AML-193 (cell line): ENCODE results near the gene CNIH2.
A peak's percentile ranks its signal among the peaks of the same experiment; 100 is the strongest.
"Not testable (repeated sequence)": the region's sequence is repeated elsewhere in the genome, so short reads cannot be mapped to it uniquely, and the experiment has no call there.

ENCODE experiments used
- DNase-seq, 2 experiments: peaks; one replicate each; lab custom pipeline; 2025; lab: John Stamatoyannopoulos, UW

Gene CNIH2

DNA sequence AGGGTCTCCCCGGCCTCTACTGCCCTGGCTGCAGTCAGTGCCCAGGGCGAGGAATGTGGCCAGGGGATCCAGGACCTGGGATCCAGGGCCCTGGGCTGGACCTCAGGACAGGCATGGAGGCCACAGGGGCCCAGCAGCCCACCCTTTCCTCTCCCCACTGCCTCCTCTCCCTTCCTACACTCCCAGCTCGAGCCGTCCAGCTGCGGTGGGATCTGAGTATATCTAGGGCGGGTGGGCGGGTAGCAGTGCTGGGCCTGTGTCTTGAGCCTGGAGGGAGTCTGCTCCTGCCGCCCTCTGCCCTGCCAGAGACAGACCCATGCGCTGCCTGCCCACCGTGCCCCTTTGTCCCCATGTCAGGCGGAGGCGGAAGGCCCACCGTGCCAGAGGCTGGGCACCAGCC, 1.4 kb upstream of the CNIH2 start:
- DNase-seq: not testable (repeated sequence)

DNA sequence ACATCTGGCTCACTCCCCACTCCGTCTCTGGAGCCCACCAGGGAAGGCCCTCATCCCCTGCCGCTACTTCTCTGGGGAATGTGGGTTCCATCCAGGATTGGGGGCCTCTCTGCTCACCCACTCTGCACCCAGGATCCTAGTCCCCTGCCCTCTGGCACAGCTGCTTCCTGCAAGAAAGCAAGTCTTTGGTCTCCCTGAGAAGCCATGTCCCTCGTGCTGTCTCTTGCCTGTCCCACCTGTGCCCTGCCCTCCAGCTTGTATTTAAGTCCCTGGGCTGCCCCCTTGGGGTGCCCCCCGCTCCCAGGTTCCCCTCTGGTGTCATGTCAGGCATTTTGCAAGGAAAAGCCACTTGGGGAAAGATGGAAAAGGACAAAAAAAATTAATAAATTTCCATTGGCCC, 911 bp upstream of the CNIH2 start:
- DNase-seq: not testable (repeated sequence)

DNA sequence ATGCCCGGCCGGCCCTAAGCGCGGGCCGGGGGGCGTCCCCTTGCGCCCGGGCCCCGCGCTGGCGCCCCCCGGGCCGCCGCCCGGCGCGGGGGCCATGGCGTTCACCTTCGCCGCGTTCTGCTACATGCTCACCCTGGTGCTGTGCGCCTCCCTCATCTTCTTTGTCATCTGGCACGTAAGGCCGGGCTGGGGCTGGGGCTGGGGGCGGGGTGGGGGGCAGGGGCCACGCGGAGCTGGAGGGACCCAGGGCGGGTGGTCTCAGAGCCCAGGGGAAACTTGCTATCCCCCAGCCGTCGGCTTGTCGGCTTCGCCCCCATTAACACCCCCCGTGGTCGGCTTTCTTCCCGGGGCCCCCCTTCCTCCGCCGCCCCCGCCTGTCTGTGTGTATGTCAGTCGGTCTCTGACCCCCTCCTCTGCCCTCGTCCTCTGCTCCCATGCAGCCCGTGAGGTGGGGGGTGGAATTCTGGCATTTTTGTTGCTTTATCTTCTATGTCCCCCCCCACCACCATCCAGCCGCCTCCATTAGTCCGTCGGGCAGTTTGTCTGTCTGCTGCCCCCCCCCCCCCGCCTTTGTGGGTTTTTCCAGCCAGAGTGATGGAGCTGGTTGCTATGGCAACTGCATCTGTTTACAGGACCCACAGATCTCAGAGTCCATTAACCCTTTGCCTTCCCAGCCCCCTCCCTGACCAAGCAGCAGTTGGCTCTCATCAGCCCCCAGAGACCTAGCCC, 552 bp downstream of the CNIH2 start:
- no peak for DNase-seq

DNA sequence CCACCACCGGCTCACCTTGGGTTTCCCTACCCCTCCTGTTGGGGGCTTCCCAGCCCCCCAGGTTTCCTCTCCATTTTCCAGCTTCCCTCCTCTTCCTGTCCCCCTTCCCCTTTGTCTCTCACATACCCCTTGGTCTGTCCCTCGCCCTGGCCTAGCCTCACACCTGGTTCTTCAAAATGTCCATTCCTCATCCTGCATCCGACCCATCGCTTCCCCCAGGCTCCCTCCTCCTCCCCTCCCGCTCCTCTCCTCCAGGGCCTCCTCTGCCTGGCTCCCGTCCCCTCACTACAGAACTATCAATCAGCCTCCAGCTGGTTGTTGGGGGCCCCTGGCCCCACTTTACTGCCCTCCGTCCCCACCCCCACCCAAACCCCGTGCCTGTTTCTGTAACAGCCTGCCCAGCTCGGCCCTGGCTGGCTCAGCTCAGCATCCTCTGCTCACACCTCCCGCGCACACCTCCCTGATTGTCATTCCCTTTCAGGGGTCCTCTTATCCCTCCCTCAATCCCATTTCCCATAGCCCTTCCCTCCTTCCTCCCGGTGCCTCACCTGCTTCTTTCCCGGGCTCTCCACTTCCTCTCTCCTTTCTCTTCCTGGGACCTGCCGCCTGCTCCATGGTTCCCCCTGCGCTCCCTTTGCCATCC, 1.2 kb downstream of the CNIH2 start:
- no peak for DNase-seq

DNA sequence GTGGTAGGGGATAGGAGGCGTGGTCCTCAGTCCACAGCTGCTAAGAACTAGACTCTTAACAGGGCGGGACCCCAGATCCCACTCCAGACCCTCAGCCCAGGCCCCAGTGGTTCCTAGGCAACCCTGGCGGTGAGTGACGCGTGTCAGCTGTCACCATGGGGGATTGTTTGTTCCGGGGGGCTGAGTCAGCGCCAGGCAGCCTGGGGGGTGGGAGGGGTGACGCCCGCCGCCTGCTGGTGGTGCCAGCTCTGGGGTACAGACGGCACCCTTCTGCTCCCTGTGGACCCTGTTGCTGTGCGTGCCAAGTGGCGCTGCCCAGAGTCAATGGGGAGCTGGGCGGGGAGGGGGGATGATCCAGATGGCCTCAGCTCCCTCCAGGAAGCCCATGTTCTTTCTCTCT, 2.5 kb downstream of the CNIH2 start:
- DNase-seq: no peak

DNA sequence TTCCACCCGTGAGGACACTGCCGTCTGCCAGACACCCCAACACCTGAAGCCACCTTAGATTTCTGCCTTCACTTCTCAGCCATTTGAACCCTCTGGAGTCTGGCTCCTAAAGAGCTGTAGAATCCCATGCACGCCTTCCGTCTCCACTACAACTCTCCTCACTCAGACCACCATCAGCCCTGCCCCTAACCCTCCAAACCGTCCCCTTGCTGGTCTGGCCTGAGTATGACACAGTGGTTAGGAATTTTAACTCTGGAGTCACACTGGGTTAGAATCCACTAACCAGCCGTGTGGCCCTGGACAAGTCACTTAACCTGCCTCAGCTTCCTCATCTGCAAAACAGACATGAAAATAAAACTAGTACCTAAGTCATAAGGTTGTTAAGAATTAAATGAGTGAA, 3.0 kb downstream of the CNIH2 start:
- DNase-seq: no peak

DNA sequence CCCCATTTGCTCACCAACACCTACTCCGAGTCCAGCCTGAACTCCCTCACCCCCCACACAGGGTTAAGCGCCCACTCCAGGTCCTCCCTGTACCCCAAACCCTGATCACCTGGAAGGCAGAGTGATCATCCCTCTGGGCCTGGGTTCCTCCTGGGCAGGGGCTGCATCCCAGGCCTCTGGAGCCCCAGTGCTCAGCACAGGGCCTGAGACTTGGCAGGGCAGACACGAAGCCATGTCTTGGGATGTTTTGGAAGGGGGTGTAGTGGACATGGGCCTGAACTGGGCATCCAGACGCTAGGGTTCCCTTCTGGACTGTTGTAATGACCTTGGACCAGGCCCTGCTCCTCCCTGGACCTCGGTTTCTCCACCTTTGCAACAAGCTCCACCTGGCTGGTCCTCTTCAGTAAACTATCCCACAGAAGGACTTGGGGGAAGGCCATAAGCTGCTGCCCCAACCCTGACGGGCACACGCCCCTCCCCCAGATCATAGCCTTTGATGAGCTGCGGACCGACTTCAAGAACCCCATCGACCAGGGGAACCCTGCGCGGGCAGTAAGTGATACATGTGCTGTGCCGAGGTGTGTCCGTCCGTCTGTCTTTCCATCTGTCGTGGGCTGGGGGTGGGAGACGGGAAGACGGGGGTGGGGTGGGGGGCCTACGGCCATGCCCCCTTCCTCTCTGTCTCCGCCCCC, 3.9 kb downstream of the CNIH2 start:
- DNase-seq: no peak

DNA sequence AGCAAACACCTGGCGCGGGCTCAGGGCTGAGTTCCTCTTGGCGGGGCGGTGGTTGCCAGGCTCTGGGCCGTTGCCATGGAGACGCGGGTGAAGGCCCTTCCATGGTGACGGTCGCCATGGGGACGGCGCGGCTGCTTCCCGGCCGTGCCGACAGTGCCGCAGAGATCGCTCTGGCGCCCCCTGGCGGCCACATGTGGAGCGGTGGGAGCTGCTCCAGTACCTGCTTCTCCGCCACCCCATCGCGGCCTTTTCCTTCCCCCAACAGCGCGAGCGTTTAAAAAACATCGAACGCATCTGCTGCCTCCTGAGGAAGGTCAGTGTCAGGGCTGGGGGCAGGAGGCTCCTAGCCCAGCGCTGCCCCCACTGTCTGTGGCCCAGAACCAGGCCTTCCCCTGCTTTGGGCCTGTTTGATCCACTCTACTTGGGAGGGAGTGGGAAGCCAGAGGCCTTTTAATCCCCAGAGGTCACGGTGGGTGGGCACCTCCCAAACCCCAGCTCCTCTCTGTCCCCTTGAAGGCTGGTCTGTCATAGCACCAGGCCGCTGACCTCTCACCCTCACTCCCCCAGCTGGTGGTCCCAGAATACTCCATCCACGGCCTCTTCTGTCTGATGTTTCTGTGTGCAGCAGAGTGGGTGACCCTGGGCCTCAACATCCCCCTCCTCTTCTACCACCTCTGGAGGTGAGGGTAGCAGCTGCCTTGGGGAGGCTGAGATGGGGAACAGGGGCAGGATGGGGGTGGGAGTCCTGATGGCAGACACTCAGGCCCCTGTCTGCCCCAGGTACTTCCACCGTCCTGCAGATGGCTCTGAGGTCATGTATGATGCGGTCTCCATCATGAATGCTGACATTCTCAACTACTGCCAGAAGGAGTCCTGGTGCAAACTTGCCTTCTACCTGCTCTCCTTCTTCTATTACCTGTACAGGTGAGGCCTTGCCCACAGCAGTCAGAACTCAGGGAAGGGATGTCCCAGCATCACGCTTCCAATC, 4.8 kb downstream of the CNIH2 start:
- peak; percentile 91 to 92 for DNase-seq

DNA sequence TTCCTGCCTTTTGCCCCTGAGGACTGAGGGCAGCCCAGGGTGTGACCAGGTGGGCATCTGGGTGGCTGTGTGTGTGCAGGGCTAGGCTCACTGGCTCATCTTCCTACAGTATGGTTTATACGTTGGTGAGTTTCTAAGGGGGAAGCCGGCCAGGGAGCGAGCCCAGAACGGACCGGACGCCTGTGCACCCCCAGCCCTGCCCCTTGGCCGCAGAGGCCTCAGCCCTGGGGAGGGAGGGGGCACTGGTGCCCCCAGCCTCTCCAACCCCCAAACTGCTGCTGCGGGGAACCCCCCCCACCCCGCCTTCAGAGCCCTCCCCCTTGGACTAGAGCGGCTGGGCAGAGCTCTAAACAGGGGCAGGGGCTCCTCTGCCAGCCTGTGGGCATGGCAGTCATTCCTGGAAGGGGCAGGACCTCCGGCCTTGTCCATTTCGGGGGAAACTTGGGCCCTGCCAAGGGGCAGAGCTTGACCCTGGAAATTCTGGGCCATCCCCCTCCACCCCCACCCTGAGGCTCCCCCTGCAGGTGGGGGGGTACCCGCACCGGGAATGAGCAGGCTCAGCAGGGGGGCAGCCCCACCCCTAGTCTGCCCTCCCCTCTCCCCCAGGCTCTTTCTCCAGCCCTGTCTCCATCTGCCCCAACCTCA, 5.6 kb downstream of the CNIH2 start:
- no peak for DNase-seq

DNA sequence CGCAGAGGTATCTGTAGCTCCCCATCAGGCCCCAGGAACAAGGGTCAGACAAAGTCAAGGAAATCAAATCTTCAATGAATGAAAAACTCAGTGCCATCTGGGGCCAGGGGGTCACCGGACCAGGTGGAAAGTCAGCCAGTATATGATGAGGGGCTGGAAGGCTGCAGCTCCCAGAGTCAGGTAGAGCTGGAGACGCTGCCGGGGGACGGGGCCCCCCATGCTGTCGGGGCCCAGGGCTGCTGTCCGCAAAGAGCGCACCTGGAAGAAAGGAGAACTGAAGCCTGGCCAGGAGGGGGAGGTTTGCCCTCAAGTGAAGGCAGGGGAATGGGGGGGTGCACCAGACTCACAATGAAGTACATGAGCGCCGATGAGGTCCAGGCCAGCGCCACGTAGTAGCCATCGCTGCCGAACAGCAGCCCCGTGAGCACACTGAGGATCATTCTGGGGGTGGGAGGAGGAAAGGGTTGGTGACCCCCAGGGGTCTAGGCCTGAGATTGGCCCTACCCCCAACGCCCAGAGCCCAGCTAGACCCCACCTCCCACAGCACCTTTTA, 6.6 kb downstream of the CNIH2 start:
- DNase-seq: no peak

DNA sequence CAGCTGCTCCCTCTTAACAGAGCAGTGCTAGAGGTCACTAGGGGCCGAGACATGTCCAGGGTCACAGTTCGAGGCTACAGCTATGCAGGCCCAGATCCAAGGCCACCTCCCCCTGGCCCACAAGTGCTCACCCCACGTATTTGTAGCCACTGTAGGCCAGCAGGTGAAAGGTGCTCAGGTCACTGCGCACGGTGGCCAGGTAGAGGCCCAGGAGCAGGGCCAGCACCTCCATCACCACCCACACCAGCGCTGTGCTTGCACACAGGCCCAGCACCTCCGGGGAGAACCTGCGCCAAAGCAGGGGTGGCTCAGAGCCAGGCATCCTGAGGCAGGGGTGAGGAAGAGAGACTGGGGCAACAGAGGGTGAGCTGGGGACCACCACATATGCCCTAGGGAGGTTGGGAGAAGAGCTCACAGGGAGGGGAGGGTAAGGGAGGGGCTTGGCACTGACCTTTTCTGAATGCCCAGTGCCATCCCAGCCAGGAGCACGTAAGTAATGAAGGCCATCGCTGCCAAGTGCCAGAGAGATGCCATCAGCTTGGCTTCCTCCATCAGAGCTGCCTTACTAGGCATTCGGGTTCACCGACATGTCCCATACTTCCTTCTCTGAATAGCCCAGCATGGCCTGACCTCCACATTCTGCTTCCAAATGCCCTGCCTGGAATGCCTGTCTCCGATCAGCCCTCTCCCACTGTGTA, 7.4 kb downstream of the CNIH2 start:
- DNase-seq: no peak

DNA sequence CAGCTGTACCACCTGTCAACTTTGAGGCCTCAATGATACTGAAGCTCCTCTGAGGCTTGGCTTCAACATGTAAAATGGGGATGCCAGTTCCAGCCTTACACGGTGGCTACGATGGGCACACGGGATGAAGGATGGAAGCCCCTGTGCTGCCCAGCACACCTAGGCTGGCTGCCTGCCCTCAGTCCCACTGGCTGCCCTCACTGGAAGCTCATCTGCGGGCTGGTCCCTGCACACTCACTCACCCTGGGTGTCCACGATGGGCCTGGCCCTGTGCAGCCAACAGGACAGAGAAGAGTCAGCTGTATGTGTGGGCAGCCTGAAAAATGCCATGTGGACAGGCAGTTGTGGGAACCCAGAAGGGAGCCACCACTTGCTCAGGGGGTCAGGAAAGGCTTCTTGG, 8.7 kb downstream of the CNIH2 start:
- no peak for DNase-seq

DNA sequence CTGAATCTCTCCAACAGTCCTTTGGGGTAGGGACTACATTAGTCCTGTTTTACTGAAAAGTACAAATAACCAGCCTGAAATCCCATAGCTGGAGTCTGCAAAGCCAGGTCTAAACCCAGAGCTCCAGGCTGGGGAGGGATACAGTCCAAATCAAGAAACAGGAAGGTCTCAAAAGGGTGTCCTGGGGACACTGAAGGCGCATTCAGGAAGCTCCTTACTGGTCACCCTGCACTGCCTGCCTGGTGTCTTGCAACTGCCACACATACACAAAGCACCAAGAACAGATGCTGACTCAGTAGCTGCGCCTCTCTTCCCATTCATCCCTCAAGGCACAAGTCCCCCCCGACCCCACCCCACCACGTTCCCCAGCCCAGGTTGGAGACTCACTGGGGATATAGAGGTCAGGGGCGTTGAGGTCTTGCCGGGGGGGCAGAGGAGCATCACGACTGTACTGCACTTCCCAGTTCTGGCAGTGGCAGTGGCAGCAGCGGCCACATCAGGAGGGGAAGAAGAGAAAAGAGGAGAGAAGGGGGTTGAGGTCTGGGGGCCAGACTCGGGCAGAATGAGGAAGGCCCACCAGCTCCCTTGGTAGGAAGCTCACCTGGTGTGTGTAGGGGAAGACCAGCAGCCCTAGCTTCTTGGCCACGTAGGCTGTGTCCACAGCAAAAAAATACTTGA, 9.4 kb downstream of the CNIH2 start:
- DNase-seq: peak; percentile 34 to 63

DNA sequence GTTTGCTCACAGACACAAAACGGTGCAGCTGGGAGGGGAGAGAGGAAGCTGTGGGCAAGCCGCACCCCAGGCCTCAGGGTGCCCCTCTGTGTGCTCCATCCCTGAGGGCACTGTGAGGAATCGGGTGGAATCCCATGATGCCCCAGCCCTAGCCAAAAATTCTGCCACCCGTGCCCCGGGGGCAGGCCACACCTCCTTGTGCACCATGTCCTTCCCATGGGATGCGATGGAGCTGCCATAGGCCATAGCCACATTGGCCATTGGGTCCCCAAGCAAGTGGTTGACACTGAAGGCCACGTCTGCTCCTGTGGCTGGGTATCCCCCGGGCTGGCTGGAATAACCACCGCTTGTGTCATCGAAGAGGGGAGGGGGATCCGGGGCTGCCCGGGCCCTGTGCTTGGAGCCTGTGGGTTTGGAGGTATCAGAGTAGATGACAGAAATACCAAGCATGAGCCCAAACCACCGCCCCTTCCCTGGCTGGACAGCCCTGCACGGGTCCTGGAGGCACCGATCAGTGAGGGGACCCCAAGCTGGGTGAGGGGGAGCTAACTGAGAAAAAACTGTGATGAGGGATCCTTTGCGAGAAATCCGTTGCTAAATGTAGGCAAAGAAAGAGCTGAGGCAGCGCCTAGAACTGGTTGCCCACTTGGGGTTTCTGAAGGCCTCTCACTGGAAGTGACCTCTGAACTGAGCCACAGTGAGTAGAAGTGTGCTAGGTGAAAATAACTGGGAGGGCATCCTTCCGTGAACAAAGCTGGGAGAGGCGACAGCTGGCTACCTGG, 10.1 kb downstream of the CNIH2 start:
- DNase-seq: peak in 1 of 2 experiments; percentile 5

DNA sequence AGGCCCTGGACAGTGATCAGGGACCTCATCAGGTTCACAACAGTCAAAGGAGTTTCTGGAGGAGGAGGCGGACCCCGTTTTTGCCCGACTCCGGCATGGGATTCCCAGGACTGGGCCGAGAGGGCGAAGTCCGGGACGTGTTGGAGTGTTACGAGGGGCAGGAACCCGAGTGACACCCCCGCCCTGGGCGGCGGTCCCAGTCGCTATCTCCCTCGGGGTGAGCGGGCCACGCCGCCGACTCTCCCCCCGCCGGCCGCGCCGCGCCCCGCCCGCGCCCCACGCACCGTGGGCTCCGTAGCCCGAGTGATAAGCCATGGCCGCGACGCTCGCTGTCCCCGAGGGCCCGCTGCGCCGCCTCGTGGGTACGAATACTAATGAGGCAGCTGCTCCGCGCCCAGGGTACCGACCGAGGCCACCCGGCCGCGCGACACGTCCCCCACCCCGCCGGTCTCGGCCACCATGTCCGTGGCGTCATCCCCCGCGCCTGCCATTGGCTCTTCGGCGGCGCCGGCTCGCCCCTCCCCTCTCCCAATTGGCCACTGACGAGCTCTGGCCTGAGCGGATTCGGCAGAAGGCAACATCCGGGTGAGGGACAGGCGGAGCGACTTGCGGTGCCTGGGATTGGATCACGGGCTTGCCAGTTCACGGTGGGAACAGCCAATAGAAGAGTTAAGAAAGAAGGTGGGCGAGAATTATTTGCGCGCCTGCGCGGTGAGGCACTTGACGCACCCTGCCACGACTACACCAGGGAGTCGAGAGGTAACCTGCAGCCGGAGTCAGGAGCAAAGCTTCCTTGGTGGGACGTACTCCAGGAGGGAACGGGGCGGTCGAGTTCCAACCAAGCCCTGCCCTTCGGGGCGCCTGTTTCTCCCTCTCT, 10.9 kb downstream of the CNIH2 start, which contains the start of gene YIF1A:
TSS of gene YIF1A (minus strand) at position 473 of the 877 bp plus-strand sequence. CDS start at position 315, 158 bp downstream.
- peak; percentile 96 for DNase-seq

DNA sequence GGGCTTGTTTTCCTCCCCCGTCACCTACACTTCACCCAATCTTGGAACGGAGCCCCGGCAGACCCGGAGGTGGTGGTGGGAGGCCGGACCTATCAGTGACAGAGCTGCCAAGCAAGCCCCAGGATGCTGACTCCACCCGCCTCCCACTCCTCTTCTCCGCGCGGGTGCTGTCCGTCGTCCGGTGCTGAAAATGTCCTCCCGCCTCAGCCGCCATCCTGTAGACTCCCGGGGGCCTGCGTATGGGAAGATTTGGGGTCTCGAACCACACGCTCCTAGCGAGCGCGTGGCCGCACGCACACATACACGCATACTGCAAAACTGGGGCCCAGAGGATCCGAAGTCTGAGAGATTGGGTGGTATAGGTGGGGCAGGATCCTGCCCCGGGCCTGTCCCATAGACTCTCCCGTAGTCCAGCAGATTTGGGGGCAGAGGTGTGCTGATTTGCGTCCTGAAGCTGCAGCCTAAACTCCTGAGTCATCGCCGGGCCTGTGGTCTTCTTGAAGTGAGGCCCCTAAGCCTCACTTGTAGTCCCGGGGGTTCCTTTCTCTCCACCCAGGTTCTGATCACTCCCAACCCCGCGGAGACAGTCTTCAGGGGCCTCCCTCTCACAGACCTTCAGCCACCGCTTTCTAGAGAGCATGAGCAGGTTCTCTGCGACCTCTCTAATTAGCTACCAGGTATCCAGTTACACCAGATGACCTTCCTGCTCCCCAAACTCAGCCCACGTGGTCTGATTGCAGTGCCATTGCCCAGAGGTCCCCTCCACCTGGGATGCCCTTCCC, 11.8 kb downstream of the CNIH2 start:
- DNase-seq: peak; percentile 52 to 56

DNA sequence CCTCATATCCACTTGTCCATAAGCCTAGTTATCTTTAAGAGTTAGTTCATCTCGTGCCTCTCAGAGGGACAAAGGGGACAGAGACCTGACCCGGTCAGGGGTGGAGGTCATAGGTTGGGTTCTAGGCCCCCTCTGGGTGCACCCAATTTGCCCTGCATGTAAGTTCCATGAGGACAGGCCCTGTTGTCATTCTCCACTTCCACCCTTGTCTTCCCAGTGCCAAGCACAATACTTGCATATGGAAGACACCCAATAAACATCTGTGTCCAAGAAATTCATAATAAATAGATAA, 12.3 kb downstream of the CNIH2 start:
- DNase-seq: no peak
